ENCODE measurements around the gene ABO.
"Not testable (repeated sequence)": the region's sequence is repeated elsewhere in the genome, so short reads cannot be mapped to it uniquely, and the experiment has no call there.

The ABO gene

GRCh38 chr9:133205996-133206931 is 68.7 kb downstream of the ABO start:
- no peak overlapping the region for H3K9ac ChIP-seq (ENCODE audit: low read depth, low read length)
- no peaks in the 10 kb centered on the region for H3K4me1 ChIP-seq (ENCODE audit: insufficient read depth, low read length)
- no peaks in the 10 kb centered on the region for H3K9me3 ChIP-seq (ENCODE audit: control insufficient read depth, insufficient read depth, low read length)
- H3K36me3 ChIP-seq (ENCODE audit: insufficient read depth, low read length): no peaks in the 10 kb centered on the region

- not testable (repeated sequence) for H3K4me1 ChIP-seq (ENCODE audit: insufficient read depth, low read length); H3K9me3 ChIP-seq (ENCODE audit: control insufficient read depth, insufficient read depth, low read length); H3K36me3 ChIP-seq (ENCODE audit: insufficient read depth, low read length); H3K9ac ChIP-seq (ENCODE audit: low read depth, low read length)
Observed at GRCh38 chr9:133205481-133205887, 69.5 kb downstream of the ABO start.

Measured in ES-I3 (cell line).